ENCODE measurements around the gene CDH15.

Gene CDH15

DNA sequence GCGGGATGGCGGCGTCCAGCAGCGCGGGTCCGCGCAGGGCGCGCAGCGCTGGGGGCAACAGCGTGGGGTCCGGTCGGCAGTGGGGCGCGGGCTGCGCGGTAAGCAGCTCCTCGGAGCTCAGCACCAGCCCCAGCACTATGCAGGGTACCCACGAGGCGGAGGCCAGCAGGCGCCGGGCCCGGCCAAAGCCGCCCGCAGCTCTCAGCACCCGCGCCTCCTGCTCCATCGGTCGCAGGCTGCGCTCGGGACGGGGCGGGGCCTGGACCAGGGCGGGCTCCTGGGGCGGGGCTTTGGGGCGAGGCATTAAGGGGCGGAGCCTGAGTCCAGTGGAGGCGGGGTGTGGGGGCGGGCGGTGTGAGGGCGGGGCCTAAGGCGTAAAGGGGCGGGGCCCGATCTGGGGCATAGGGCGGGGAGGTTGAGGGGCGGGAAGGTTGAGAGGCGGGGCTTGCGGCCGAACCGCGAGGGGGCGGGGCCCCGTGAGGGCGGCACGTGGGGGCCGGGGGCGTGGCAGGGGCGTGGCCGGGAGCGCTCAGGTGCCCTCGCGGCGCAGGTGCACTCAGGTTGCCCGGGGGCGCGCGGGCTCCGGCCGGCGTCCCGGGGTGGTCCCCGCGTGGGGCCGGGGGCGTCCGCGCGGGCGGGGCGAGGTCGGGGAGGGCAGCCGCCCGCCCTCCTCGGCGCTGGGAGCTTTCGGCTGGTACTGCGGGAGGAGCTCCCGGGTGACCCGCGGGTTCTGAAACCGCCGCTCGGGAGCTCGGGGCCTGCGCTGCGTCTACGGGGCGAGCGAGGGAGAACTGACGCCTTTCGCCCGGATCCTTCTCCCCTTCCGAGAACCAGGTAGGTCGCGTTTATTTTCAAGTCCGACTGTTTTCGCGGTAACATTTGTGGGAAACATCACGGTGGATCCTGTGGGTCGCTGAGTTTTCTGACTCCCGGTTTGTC, 30.2 kb downstream of the CDH15 start:
- no peak overlapping the region for H3K27ac ChIP-seq
- peak; percentile 72 for DNase-seq
- TF ChIP-seq, protein P1, sequence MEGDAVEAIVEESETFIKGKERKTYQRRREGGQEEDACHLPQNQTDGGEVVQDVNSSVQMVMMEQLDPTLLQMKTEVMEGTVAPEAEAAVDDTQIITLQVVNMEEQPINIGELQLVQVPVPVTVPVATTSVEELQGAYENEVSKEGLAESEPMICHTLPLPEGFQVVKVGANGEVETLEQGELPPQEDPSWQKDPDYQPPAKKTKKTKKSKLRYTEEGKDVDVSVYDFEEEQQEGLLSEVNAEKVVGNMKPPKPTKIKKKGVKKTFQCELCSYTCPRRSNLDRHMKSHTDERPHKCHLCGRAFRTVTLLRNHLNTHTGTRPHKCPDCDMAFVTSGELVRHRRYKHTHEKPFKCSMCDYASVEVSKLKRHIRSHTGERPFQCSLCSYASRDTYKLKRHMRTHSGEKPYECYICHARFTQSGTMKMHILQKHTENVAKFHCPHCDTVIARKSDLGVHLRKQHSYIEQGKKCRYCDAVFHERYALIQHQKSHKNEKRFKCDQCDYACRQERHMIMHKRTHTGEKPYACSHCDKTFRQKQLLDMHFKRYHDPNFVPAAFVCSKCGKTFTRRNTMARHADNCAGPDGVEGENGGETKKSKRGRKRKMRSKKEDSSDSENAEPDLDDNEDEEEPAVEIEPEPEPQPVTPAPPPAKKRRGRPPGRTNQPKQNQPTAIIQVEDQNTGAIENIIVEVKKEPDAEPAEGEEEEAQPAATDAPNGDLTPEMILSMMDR (IDR thresholded peaks at IDR 0.05; ENCODE audit: low read depth, low read length), result no peak
- no peaks in the 10 kb centered on the region for H3K36me3 ChIP-seq
- H3K9me3 ChIP-seq (ENCODE audit: severe bottlenecking), result no peaks in the 10 kb centered on the region
- H3K27me3 ChIP-seq (ENCODE audit: insufficient read depth, low read depth, severe bottlenecking), result no peaks in the 10 kb centered on the region
- H3K4me3 ChIP-seq (ENCODE audit: low read depth, low read length), result peak overlapping the region; percentile 37

DNA sequence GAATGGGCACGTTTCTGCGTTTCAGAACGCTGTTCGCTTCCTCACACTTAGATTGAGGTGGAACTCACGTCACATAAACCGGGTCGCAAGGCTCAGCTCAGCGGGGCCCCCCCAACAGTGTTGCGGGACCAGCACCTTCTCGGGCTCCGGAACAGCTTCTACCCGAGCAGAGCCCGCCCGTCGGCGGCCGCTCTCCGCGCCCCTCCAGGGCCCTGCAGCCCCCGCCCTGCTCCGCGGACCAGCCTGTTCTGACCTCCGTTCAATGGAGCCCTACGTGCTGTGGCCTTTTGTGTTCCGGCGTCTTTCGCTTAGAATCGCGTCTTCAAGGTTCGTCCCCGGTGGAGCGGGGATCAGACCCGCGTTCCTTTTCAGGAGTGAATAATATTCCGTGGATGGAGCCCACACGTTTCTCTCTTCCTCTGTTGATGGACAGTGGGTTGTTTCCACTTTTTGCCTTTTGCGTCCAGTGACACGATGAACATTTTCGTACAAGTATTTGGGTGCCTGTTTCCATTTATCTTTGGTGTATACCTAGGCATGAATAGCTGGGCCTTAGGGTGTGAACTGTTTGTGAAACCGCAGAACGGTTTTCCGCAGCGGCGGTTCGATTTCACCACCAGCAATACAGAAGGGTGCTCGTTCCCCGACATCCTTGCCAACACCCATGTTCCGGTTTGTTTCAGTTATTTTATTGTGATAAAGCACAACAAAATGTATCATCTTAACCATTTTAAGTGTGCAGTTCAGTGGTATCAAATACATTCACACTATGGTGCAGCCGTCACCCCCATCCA, 31.1 kb downstream of the CDH15 start:
- no peak overlapping the region for H3K4me3 ChIP-seq (ENCODE audit: low read depth, low read length)
- TF ChIP-seq, protein P1 (IDR thresholded peaks at IDR 0.05; ENCODE audit: low read depth, low read length), result no peak
- DNase-seq, result no peak
- no peaks in the 10 kb centered on the region for H3K9me3 ChIP-seq (ENCODE audit: severe bottlenecking)
- no peak overlapping the region for H3K27ac ChIP-seq
- no peaks in the 10 kb centered on the region for H3K36me3 ChIP-seq
- H3K27me3 ChIP-seq (ENCODE audit: insufficient read depth, low read depth, severe bottlenecking), result no peaks in the 10 kb centered on the region

DNA sequence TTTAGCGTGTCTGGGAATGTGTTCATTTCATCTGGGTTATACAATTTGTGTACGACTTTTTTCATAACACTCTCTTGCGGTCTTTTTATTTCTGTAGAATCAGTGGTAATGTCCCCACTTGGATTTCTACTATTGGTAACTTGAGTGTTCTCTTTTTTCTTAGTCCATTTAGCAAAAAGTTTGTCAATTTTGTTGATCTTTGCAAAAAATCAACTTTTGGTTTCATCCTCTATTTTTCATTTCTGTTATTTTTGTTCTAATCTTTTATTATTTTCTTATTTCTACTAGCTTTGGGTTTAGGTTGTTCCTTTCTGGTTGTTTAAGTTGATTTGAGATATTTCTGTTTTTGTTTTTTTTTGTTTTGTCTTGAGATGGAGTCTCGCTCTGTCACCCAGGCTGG, 36.4 kb downstream of the CDH15 start:
- no peak overlapping the region for H3K4me3 ChIP-seq (ENCODE audit: low read depth, low read length)
- H3K27ac ChIP-seq, result no peak overlapping the region
- H3K27me3 ChIP-seq (ENCODE audit: insufficient read depth, low read depth, severe bottlenecking), result no peaks in the 10 kb centered on the region
- TF ChIP-seq, protein P1 (IDR thresholded peaks at IDR 0.05; ENCODE audit: low read depth, low read length), result no peak
- no peaks in the 10 kb centered on the region for H3K36me3 ChIP-seq
- DNase-seq, result no peak
- H3K9me3 ChIP-seq (ENCODE audit: severe bottlenecking), result no peaks in the 10 kb centered on the region

DNA sequence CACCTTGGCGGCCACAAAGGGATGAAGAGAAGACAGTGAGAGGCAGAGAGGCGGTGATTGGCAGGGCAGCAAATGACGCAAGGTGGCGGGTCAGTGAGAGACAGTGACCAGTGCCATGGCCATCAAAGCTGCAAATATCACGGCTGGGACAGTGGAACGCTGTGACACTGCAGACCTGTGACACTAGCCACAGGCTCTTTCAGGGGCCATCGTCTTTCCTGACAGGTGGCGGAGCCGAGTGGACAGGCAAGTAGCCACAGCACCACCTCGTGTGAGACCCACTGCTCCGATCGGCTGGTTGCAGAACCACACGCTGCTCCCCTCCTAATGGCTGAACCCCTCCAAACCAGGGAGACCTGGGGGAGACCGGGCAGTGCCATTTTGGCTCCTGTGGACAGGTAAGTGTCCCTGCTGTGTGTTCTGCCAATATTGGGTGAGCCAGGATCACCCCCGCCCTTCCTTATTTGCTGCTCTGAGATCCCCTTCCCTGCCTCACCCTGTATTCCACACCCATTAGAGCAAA, 38.0 kb downstream of the CDH15 start:
- H3K4me3 ChIP-seq (ENCODE audit: low read depth, low read length), result no peak overlapping the region
- no peaks in the 10 kb centered on the region for H3K27me3 ChIP-seq (ENCODE audit: insufficient read depth, low read depth, severe bottlenecking)
- no peak for DNase-seq
- H3K27ac ChIP-seq, result no peak overlapping the region
- TF ChIP-seq, protein P1 (IDR thresholded peaks at IDR 0.05; ENCODE audit: low read depth, low read length), result peak; percentile 44; the same call in 1 of the 2 replicates
- H3K9me3 ChIP-seq (ENCODE audit: severe bottlenecking), result no peaks in the 10 kb centered on the region
- no peaks in the 10 kb centered on the region for H3K36me3 ChIP-seq

DNA sequence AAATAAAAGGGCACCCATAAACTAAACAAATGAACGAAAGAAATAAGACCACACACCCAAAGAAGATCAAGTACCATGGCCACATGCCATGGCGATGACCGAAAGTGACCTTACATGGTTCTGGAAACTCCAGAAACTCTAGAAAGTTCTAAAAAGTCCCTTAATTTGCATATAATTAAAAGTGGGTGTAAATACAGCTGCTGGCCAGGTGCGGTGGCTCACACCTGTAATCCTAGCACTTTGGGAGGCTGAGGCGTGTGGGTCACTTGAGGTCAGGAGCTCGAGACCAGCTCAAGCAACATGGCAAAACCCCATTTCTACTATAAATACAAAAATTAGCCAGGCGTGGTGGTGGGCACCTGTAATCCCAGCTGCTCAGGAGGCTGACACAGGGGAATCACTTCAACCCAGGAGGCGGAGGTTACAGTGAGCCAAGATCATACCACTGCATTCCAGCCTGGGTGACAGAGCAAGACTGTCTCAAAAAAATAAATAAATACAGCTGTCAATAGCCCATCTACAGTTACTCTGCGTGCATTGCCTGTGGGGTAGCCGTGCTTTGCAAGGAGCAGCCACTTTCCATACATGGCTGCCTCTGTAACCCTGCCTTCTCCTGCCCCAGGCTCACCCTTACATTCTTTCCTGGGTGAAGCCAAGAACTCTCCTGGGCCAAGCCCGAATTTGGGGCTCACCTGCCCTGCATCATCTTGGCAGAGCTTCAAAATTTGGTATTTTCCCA, 38.8 kb downstream of the CDH15 start:
- H3K9me3 ChIP-seq (ENCODE audit: severe bottlenecking), result no peaks in the 10 kb centered on the region
- H3K4me3 ChIP-seq (ENCODE audit: low read depth, low read length), result no peak overlapping the region
- DNase-seq, result no peak
- H3K27ac ChIP-seq, result peak overlapping the region; percentile 56
- no peaks in the 10 kb centered on the region for H3K36me3 ChIP-seq
- TF ChIP-seq, protein P1 (IDR thresholded peaks at IDR 0.05; ENCODE audit: low read depth, low read length), result no peak
- no peaks in the 10 kb centered on the region for H3K27me3 ChIP-seq (ENCODE audit: insufficient read depth, low read depth, severe bottlenecking)
